Hepatocyte (in vitro differentiated cells): ENCODE measurements around the gene GPR84.

Experiments used
- EZH2 ChIP-seq: fragments of 200-600 bp; sonication (generic); IDR thresholded peaks from 2 replicates; pipeline ENCODE4 v1.6.1; 2016; ENCODE audit warnings: antibody characterized with exemption, mild to moderate bottlenecking, borderline replicate concordance
- EZH2phosphoT487 ChIP-seq: fragments of 200-600 bp; sonication (generic); IDR thresholded peaks from one replicate; pipeline ENCODE4 v1.6.1; 2018; ENCODE audit warnings: antibody characterized with exemption, mild to moderate bottlenecking, low read depth, moderate library complexity; ENCODE audit not compliant: unreplicated experiment, severe bottlenecking

- no peak for TF ChIP-seq EZH2
- no peak for TF ChIP-seq EZH2phosphoT487
Observed at GRCh38 chr12:54363047-54363446, 1.2 kb downstream of the GPR84 start.
